Measurements from ENCODE around the gene YWHAQ.

YWHAQ gene

GRCh38 chr2:9630736-9631552 is at the start of gene YWHAQ:
Gene YWHAQ, minus strand, starts transcription at chr2:9630997. Its CDS starts 545 bp downstream, at chr2:9630452.
- DNase-seq: peak; percentile 93 to 94

- DNase-seq: no peak
Measured at GRCh38 chr2:9680082-9680481, 49.3 kb upstream of the YWHAQ start.

- no peak for DNase-seq
Measured at GRCh38 chr2:9679218-9679617, 48.4 kb upstream of the YWHAQ start.

- DNase-seq: no peak
Measured at GRCh38 chr2:9678544-9678943, 47.7 kb upstream of the YWHAQ start.

GRCh38 chr2:9675415-9676351 is 44.9 kb upstream of the YWHAQ start:
- DNase-seq: no peak

- no peak for DNase-seq
Measured at GRCh38 chr2:9674891-9675414, 44.2 kb upstream of the YWHAQ start.

GRCh38 chr2:9673914-9674481 is 43.2 kb upstream of the YWHAQ start:
- no peak for DNase-seq

- DNase-seq: no peak
Measured at GRCh38 chr2:9668687-9669345, 38.0 kb upstream of the YWHAQ start.

- no peak for DNase-seq
Measured at GRCh38 chr2:9667826-9668225, 37.0 kb upstream of the YWHAQ start.

GRCh38 chr2:9666306-9666705 is 35.5 kb upstream of the YWHAQ start:
- DNase-seq: no peak

- DNase-seq: no peak
Measured at GRCh38 chr2:9665898-9666297, 35.1 kb upstream of the YWHAQ start.

GRCh38 chr2:9664365-9664764 is 33.6 kb upstream of the YWHAQ start:
- no peak for DNase-seq

GRCh38 chr2:9663008-9663879 is 32.4 kb upstream of the YWHAQ start:
- no peak for DNase-seq

- no peak for DNase-seq
Measured at GRCh38 chr2:9661261-9661660, 30.5 kb upstream of the YWHAQ start.

- DNase-seq: no peak
Measured at GRCh38 chr2:9660781-9661180, 30.0 kb upstream of the YWHAQ start.

- DNase-seq: no peak
Measured at GRCh38 chr2:9660154-9660553, 29.4 kb upstream of the YWHAQ start.

- no peak for DNase-seq
Measured at GRCh38 chr2:9658972-9659371, 28.2 kb upstream of the YWHAQ start.

- no peak for DNase-seq
Measured at GRCh38 chr2:9657731-9658130, 26.9 kb upstream of the YWHAQ start.

GRCh38 chr2:9657083-9657482 is 26.3 kb upstream of the YWHAQ start:
- no peak for DNase-seq

GRCh38 chr2:9656270-9656766 is 25.5 kb upstream of the YWHAQ start:
- DNase-seq: peak; percentile 3 to 27
